ENCODE results near the gene LRP11. TPM values are rescaled to one million over a fixed set of nuclear protein-coding genes. Genes with fewer than 3 reads are reported as not detected.

Gene LRP11
- total RNA-seq, 1 experiment from 2014 or later, result 14.8 TPM

- H2BK20ac ChIP-seq (ENCODE audit: low read depth, low read length, poor library complexity, severe bottlenecking), result no peak overlapping the region
- Mint-ChIP-seq H3K27ac (no peak overlapping the region), H3K27me3 (ENCODE audit: low read depth) (no peaks in the 10 kb centered on the region), H3K36me3 (ENCODE audit: insufficient read depth in 1 of 3, low read depth in 3 of 3) (peaks cover 16 to 50% (median 36%) of the 10 kb centered on the region in 3 experiments), H3K4me3 (no peak overlapping the region), H3K9me3 (no peaks in the 10 kb centered on the region), H3K4me1 (no peaks in the 10 kb centered on the region)
- H3K27me3 ChIP-seq (ENCODE audit: insufficient read depth, low read length), result no peaks in the 10 kb centered on the region
- no peak overlapping the region for H3K23ac ChIP-seq (ENCODE audit: insufficient read length, low read depth, low read length)
- no CpG with 5 or more reads among the region's 6 CpGs for WGBS (ENCODE audit: extremely low coverage, insufficient read length, low lambda C conversion rate)
- H3K56ac ChIP-seq (ENCODE audit: insufficient read length, low read depth, low read length), result no peak overlapping the region
- no peaks in the 10 kb centered on the region for H3K4me1 ChIP-seq (ENCODE audit: insufficient read depth, low read length)
- H3K14ac ChIP-seq (ENCODE audit: insufficient read depth, low read length), result no peak overlapping the region
- H4K5ac ChIP-seq (ENCODE audit: insufficient read length, low read depth, low read length), result no peak overlapping the region
- no peaks in the 10 kb centered on the region for H3K23me2 ChIP-seq (ENCODE audit: insufficient read length, low read depth, low read length, poor library complexity, severe bottlenecking)
- no peak overlapping the region for H3K4me2 ChIP-seq (ENCODE audit: insufficient read depth, insufficient read length, low read length)
- H3K79me1 ChIP-seq (ENCODE audit: insufficient read depth, low read depth, low read length, poor library complexity, severe bottlenecking), result no peaks in the 10 kb centered on the region
- no peak overlapping the region for H4K91ac ChIP-seq (ENCODE audit: insufficient read length, low read depth, low read length)
- H2AK5ac ChIP-seq (ENCODE audit: insufficient read length, low read length), result no peak overlapping the region
- no peak overlapping the region for H3K9ac ChIP-seq (ENCODE audit: extremely low read depth, insufficient read length, low read length)
- no peak overlapping the region for H2BK120ac ChIP-seq (ENCODE audit: low read depth, low read length, poor library complexity, severe bottlenecking)
- H4K8ac ChIP-seq (replicated peaks; ENCODE audit: insufficient read length, low read depth, low read length), result no peak overlapping the region
- H3K27ac ChIP-seq (ENCODE audit: insufficient read length, low read depth, low read length), result no peak overlapping the region
- no peaks in the 10 kb centered on the region for H3K79me2 ChIP-seq (ENCODE audit: insufficient read depth, low read length)
- DNase-seq, result no peak
- H2AFZ ChIP-seq (ENCODE audit: low read length), result no peak overlapping the region
- H4K20me1 ChIP-seq (ENCODE audit: control insufficient read depth, insufficient read depth, insufficient read length), result no peaks in the 10 kb centered on the region
- no peak overlapping the region for H3T11ph ChIP-seq (ENCODE audit: low read length)
- no peak overlapping the region for H2BK12ac ChIP-seq (ENCODE audit: insufficient read length, low read depth, low read length)
- no peak overlapping the region for H3K18ac ChIP-seq (ENCODE audit: insufficient read length, low read depth, low read length)
- no peak overlapping the region for H3K4ac ChIP-seq (ENCODE audit: low read depth, low read length)
- no peaks in the 10 kb centered on the region for H3K9me3 ChIP-seq (ENCODE audit: control insufficient read depth, low read depth, low read length)
- H2BK5ac ChIP-seq (ENCODE audit: insufficient read length, low read length), result no peak overlapping the region
- no peak overlapping the region for H2BK15ac ChIP-seq (ENCODE audit: low read depth, low read length)
- TF ChIP-seq, protein P1, sequence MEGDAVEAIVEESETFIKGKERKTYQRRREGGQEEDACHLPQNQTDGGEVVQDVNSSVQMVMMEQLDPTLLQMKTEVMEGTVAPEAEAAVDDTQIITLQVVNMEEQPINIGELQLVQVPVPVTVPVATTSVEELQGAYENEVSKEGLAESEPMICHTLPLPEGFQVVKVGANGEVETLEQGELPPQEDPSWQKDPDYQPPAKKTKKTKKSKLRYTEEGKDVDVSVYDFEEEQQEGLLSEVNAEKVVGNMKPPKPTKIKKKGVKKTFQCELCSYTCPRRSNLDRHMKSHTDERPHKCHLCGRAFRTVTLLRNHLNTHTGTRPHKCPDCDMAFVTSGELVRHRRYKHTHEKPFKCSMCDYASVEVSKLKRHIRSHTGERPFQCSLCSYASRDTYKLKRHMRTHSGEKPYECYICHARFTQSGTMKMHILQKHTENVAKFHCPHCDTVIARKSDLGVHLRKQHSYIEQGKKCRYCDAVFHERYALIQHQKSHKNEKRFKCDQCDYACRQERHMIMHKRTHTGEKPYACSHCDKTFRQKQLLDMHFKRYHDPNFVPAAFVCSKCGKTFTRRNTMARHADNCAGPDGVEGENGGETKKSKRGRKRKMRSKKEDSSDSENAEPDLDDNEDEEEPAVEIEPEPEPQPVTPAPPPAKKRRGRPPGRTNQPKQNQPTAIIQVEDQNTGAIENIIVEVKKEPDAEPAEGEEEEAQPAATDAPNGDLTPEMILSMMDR (conservative IDR thresholded peaks at IDR 0.05), result no peak
Observed at GRCh38 chr6:149771925-149772324, 92.2 kb downstream of the LRP11 start.

All from H9 (cell line).